Transverse colon (tissue), 4 donors: ENCODE results near the gene CASTOR1. TPM values are rescaled to one million over a fixed set of nuclear protein-coding genes. Genes with fewer than 3 reads are reported as not detected.

Experiments
- DNase-seq: peaks from one replicate; pipeline ENCODE4 v3.0.0-alpha.2; 2019
- H3K27ac ChIP-seq, 4 donors: fragments of 200-600 bp; sonication (generic); 2 replicates each; pipeline ENCODE4 v1.5.1; 2016 to 2018; ENCODE audit warnings: inconsistent platforms in 4 of 4
- H3K27me3 ChIP-seq: fragments of 200-600 bp; sonication (generic); 2 replicates; pipeline ENCODE4 v1.5.1; 2017; ENCODE audit warnings: inconsistent platforms
- H3K36me3 ChIP-seq, 4 donors: fragments of 200-600 bp; sonication (generic); 2 replicates each; pipeline ENCODE4 v1.5.1; 2017 to 2019; ENCODE audit warnings: inconsistent platforms in 4 of 4
- H3K4me1 ChIP-seq, 4 donors: fragments of 200-600 bp; sonication (generic); 2 replicates each; pipeline ENCODE4 v1.5.1; 2017 to 2020; ENCODE audit warnings: inconsistent platforms in 4 of 4
- H3K4me3 ChIP-seq, 4 donors: fragments of 200-600 bp; sonication (generic); 1 replicate in 1 of 4; 2 replicates in 3 of 4; pipeline versions ENCODE4 v1.5.1 to v1.6.1; 2017 to 2019; ENCODE audit warnings: inconsistent platforms in 4 of 4
- H3K9me3 ChIP-seq, 2 donors: fragments of 200-600 bp; sonication (generic); 2 replicates each; pipeline ENCODE4 v1.5.1; 2017 to 2019; ENCODE audit warnings: inconsistent platforms in 2 of 2
- CTCF ChIP-seq, 5 experiments: fragments of 200-600 bp in 3 of 5; fragments of 450-650 bp in 2 of 5; sonication (generic) in 3 of 5; IDR thresholded peaks; 1 replicate in 2 of 5; 2 replicates in 3 of 5; pipeline ENCODE4 v1.5.1; 2016 to 2017; ENCODE audit warnings: antibody characterized with exemption in 5 of 5, inconsistent platforms in 3 of 5, mild to moderate bottlenecking in 2 of 5, moderate library complexity in 1 of 5
- EP300 ChIP-seq: sonication (generic); formaldehyde crosslinking; IDR thresholded peaks from one replicate; pipeline ENCODE4 v1.6.1; 2017; ENCODE audit warnings: antibody characterized with exemption, low read depth
- POLR2A ChIP-seq: fragments of 450-650 bp; IDR thresholded peaks from one replicate; pipeline ENCODE4 v1.6.1; 2016; ENCODE audit warnings: antibody characterized with exemption, mild to moderate bottlenecking, moderate library complexity
- POLR2AphosphoS5 ChIP-seq, 3 donors: sonication (generic); formaldehyde crosslinking; IDR thresholded peaks; one replicate each; pipeline ENCODE4 v1.6.1; 2016; ENCODE audit warnings: antibody characterized with exemption in 3 of 3
- WGBS, 2 donors: methylation state at CpG; one replicate each; pipeline ENCODE4 v1.1.5; 2018; ENCODE audit warnings: low coverage in 1 of 2; 5-methylcytosine and 5-hydroxymethylcytosine counted together
- in situ Hi-C, 4 donors: fragments of 200-750 bp; cut with MboI; loops; one replicate each; pipeline versions ENCODE4 v1.15.0 to v1.15.1; 2017; ENCODE audit warnings: low sequenced_read_pairs in 3 of 4, low pct_ligation_motif_present in 1 of 4, low pct_unique_long_range_greater_than_20kb in 1 of 4
- intact Hi-C: fragments of 100-400 bp; cut with DNase I; formaldehyde crosslinking; loops from one replicate; pipeline ENCODE4 v1.15.1; 2023; ENCODE audit warnings: low total_unique reads
- total RNA-seq, 4 donors: library from RNA; depleted of rRNA; stranded (reverse); fragments of >200 nt; gene quantifications; one replicate each; pipeline ENCODE4 v1.1.0, GENCODE V29; 2016

CASTOR1 gene
- total RNA-seq, 4 donors from 2014 or later: 5.6 to 6.8 TPM; not detected in 2

DNA sequence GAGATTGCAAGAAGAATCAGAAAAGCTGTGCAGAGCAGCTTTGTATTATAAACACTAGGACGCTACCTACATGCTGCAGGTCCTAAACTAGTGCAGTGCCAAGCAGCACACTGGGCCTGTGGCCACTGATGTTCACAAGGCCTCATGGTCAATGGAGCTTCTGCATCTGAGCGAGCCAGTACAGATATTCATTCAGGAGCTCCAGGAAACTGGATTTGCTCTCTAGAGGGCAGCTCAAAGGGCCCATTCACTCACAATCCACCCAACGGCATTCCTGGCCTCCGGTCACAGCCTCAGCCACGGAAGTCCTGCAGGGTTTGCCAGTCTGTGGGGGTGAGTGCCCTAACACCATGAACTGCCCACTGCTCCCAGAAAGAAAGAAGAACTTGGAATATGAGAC lies 43.2 kb upstream of the CASTOR1 start:
- Histone ChIP-seq H3K4me3 (no peak overlapping the region), H3K4me1 (peaks cover 9 to 25% (median 22%) of the 10 kb centered on the region in 4 donors), H3K27me3 (no peaks in the 10 kb centered on the region), H3K9me3 (no peaks in the 10 kb centered on the region), H3K36me3 (peaks cover 0 to 44% (median 18%) of the 10 kb centered on the region in 4 donors), H3K27ac (peak overlapping the region; percentile 56 to 73 (median 64))
- 89 to 100% methylated on average over 1 to 5 of the region's 5 CpGs for WGBS, 2 donors
- in situ Hi-C loops: no loop called here
- TF ChIP-seq POLR2A (no peak), CTCF (IDR thresholded peaks at IDR 0.05) (no peak), EP300 (no peak), POLR2AphosphoS5 (IDR thresholded peaks at IDR 0.05) (no peak)
- intact Hi-C loops: no loop called here
- DNase-seq: no peak

DNA sequence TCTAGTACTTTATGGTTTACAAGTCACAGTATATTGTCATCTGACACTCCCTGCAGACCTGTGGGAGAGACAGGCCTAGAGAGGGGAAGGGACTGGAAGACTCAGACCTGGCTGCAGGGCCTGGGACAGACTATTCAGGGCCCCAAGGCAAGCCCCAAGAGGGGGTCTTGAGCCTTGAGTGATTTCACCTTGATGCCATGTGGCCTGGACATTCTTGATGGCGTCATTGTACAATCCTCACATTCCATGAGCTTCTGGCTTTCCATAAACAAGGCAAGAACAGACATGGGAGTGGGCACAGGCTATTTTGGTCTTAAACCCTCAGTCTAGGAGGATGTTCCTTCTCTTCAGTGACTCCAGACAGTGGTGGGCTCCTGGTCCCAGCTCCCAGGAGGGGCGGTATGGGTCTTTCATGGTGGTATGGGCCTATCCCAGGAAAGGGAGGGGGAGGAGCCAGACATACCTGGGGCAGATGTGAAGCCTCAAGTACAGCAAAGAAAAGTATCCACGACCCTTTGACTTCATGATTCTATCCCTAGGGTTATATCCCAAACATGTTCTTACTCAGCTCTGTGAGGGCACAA lies 39.3 kb upstream of the CASTOR1 start:
- in situ Hi-C loops: no loop called here
- H3K4me1 ChIP-seq: peaks cover 21 to 52% (median 46%) of the 10 kb centered on the region in 4 donors
- DNase-seq: no peak

DNA sequence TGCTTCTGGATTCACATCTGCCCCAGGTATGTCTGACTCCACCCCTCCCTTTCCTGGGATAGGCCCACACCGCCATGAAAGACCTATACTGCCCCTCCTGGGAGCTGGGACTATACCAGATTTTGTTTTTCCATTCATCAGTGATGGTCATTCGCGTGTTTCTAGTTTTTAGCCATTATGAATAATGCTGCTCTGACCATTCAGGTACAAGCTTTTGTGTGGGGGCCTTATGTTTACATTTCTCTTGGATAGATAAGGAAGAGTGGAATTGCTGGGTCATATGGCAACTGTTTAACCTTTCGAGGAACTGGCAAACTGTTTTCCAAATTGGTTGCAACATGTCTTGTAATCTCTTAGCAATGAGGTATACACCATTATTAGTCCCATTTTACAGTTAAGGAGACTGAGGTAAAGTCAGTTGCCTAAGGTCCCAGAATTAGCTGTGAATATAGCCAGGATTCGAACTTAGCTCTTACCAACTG lies 38.6 kb upstream of the CASTOR1 start:
- Histone ChIP-seq H3K27ac (peak overlapping the region; percentile 86 to 96 (median 90)), H3K27me3 (no peaks in the 10 kb centered on the region), H3K9me3 (no peaks in the 10 kb centered on the region), H3K4me3 (no peak overlapping the region), H3K36me3 (peaks cover 0 to 8% (median 0%) of the 10 kb centered on the region in 4 donors), H3K4me1 (peaks cover 20 to 47% (median 41%) of the 10 kb centered on the region in 4 donors)
- TF ChIP-seq CTCF (IDR thresholded peaks at IDR 0.05): no peak
- no peak for TF ChIP-seq EP300
- no peak for TF ChIP-seq POLR2A
- no peak for TF ChIP-seq POLR2AphosphoS5 (IDR thresholded peaks at IDR 0.05)
- WGBS, 2 donors: 51 to 60% methylated on average over 4 to 5 of the region's 5 CpGs
- in situ Hi-C loops (no loop called here), intact Hi-C loops (loop anchor here (2.0 kb wide), 1 partner anchor 39 kb away; the partner anchor contains the start of gene CASTOR1)
- DNase-seq: no peak

More for the DNA sequence above, 39.3 kb upstream of the CASTOR1 start:
- H3K36me3 ChIP-seq: peaks cover 0 to 8% (median 0%) of the 10 kb centered on the region in 4 donors
- no peaks in the 10 kb centered on the region for H3K27me3 ChIP-seq
- H3K4me3 ChIP-seq: no peak overlapping the region
- intact Hi-C loops: no loop called here
- 85% methylated on average over 3 of the region's 3 CpGs; no CpG with 5 or more reads in 1 of the 2 donors for WGBS, 2 donors
- H3K9me3 ChIP-seq: no peaks in the 10 kb centered on the region
- TF ChIP-seq POLR2A (no peak), POLR2AphosphoS5 (IDR thresholded peaks at IDR 0.05) (no peak), CTCF (IDR thresholded peaks at IDR 0.05) (no peak), EP300 (no peak)
- peak overlapping the region; percentile 86 to 96 (median 90) for H3K27ac ChIP-seq

DNA sequence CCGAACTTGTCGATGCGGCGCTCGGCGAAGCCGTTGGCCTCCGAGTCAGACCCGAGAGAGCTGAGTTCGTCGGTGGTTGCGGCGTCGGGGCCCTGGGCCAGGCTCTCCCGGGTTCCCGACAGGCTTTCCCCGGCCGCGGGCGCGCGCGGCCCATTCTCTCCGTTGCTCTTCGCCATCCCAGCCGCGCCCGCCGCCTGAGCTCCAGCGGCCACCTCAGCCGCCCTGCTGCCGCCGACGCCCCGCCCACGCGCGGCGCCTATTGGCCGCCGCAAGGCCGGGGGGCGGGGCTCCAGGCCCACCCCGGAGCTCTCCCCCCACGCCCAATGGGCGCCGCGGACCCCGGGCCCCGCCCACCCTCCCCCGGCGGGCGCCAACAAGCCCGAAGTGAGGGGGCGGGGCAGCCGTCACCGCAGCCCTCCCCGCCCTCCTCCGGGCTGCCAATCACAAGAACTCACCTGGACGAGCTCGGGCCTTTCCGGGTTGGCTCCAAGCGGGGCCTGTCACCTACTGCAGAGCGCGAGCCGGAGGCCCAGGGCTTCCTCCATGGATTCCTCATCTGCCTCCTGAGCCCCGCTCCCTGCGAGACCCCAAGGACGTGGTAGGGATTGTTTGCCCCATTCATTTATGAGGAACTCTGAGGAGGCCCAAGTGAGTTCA lies 37.5 kb upstream of the CASTOR1 start, which contains the start of gene TBC1D10A:
Gene TBC1D10A, minus strand, starts transcription at position 236 of the 657 bp plus-strand sequence. Its CDS starts 60 bp downstream, at position 176.
- peak within 1 kb of the TSS; percentile 86 to 96 (median 90) for H3K27ac ChIP-seq
- intact Hi-C loops: loop anchor here (2.0 kb wide), 1 partner anchor 38 kb away; the partner anchor contains the start of gene CASTOR1
- no peaks in the 10 kb centered on the region for H3K9me3 ChIP-seq
- peak within 1 kb of the TSS; percentile 47 to 98 (median 83) for H3K4me3 ChIP-seq
- peaks cover 20 to 47% (median 36%) of the 10 kb centered on the region in 4 donors for H3K4me1 ChIP-seq
- TF ChIP-seq EP300 (no peak), CTCF (IDR thresholded peaks at IDR 0.05) (no peak), POLR2AphosphoS5 (IDR thresholded peaks at IDR 0.05) (peak; percentile 75 to 94 (median 89)), POLR2A (peak; percentile 90)
- in situ Hi-C loops: no loop called here
- 0% methylated on average over 24 of the region's 69 CpGs; no CpG with 5 or more reads in 1 of the 2 donors for WGBS, 2 donors
- H3K27me3 ChIP-seq: no peaks in the 10 kb centered on the region
- peak; percentile 96 for DNase-seq
- H3K36me3 ChIP-seq: peaks cover 0 to under 1% (median 0%) of the 10 kb centered on the region in 4 donors
